Hepatocyte (in vitro differentiated cells): ENCODE results near the gene TEPSIN.

ENCODE experiments used
- CTCF ChIP-seq: fragments of 200-600 bp; sonication (generic); IDR thresholded peaks from 2 replicates; pipeline ENCODE4 v1.5.1; 2016; ENCODE audit warnings: antibody characterized with exemption, mild to moderate bottlenecking; ENCODE audit not compliant: poor library complexity
- EZH2 ChIP-seq: fragments of 200-600 bp; sonication (generic); IDR thresholded peaks from 2 replicates; pipeline ENCODE4 v1.6.1; 2016; ENCODE audit warnings: antibody characterized with exemption, mild to moderate bottlenecking, borderline replicate concordance
- EZH2phosphoT487 ChIP-seq: fragments of 200-600 bp; sonication (generic); IDR thresholded peaks from one replicate; pipeline ENCODE4 v1.6.1; 2018; ENCODE audit warnings: antibody characterized with exemption, mild to moderate bottlenecking, low read depth, moderate library complexity; ENCODE audit not compliant: unreplicated experiment, severe bottlenecking

- no peak for TF ChIP-seq EZH2
- TF ChIP-seq CTCF, result no peak
- TF ChIP-seq EZH2phosphoT487, result no peak
Measured at GRCh38 chr17:81238815-81239713, at the start of gene TEPSIN, which contains the start of gene NDUFAF8.
